ENCODE results near the gene SF3B4. TPM values are rescaled to one million over a fixed set of nuclear protein-coding genes. Genes with fewer than 3 reads are reported as not detected.

SF3B4 gene
- total RNA-seq, 1 experiment from 2014 or later, result 79.2 TPM

GRCh38 chr1:149925751-149926150 is 1.9 kb downstream of the SF3B4 start:
- H3K9me3 Mint-ChIP-seq (ENCODE audit: unreplicated experiment), result no peaks in the 10 kb centered on the region
- H3K36me3 Mint-ChIP-seq (ENCODE audit: insufficient read depth, unreplicated experiment), result peaks cover 55% of the 10 kb centered on the region
- peak overlapping the region; percentile 99 for H3K4me3 Mint-ChIP-seq (ENCODE audit: unreplicated experiment)
- peak overlapping the region; percentile 7 for H3K27ac Mint-ChIP-seq (ENCODE audit: low read depth, unreplicated experiment)
- H3K4me1 Mint-ChIP-seq (ENCODE audit: insufficient read depth, unreplicated experiment), result peaks cover 58% of the 10 kb centered on the region
- DNase-seq (ENCODE audit: unreplicated experiment), result no peak
- intact Hi-C loops (cut with micrococcal nuclease), result loop anchor here (2.0 kb wide), 1 partner anchor 37 kb away; no protein-coding TSS in a partner anchor
- POLR2A ChIA-PET, result interaction anchor here (0.6 to 6.3 kb wide), 6 partner anchors 12 to 84 kb away, joined by 3 to 177 read pairs (median 7); partner anchors contain the start of genes BOLA1, MTMR11 and OTUD7B
- no TSS peak for BruUV-seq (replicated peaks)
- no peaks in the 10 kb centered on the region for H3K27me3 Mint-ChIP-seq (ENCODE audit: insufficient read depth, unreplicated experiment)
- no peak for TF ChIP-seq CTCF (IDR thresholded peaks at IDR 0.05; ENCODE audit: unreplicated experiment)
- CTCF ChIA-PET, result interaction anchor here (0.8 to 1.4 kb wide), 6 partner anchors 10 to 262 kb away, joined by 3 to 5 read pairs (median 4); partner anchors contain the start of gene MTMR11

DNA sequence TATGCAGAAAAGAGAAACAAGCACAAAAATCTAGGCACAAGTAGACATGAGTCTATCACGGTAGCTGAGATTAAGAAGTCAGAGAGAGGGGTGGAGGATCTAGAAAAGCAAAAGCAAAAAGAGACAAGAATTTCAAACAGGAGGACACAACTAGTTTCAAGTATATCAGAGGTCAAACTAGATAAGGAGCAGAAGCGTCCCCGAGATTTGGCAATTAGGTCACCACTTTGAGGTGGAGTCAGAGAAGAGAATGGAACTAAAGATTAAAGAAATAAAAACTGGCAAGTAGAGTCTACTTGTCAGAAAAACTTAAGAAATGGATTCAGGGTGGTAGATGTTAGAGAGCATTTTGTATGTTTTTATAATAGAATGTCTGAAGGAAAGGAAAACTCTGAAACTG is 2.3 kb downstream of the SF3B4 start:
- intact Hi-C loops (cut with micrococcal nuclease), result no loop called here
- Mint-ChIP-seq H3K9me3 (ENCODE audit: unreplicated experiment) (no peaks in the 10 kb centered on the region), H3K27ac (ENCODE audit: low read depth, unreplicated experiment) (peak overlapping the region; percentile 7), H3K4me3 (ENCODE audit: unreplicated experiment) (peak overlapping the region; percentile 99), H3K4me1 (ENCODE audit: insufficient read depth, unreplicated experiment) (peaks cover 53% of the 10 kb centered on the region), H3K27me3 (ENCODE audit: insufficient read depth, unreplicated experiment) (no peaks in the 10 kb centered on the region), H3K36me3 (ENCODE audit: insufficient read depth, unreplicated experiment) (peaks cover 55% of the 10 kb centered on the region)
- no peak for DNase-seq (ENCODE audit: unreplicated experiment)
- POLR2A ChIA-PET, result interaction anchor here (0.6 to 6.3 kb wide), 7 partner anchors 13 to 243 kb away, joined by 3 to 177 read pairs (median 3); partner anchors contain the start of genes BOLA1, MTMR11 and OTUD7B
- no peak for TF ChIP-seq CTCF (IDR thresholded peaks at IDR 0.05; ENCODE audit: unreplicated experiment)
- CTCF ChIA-PET, result interaction anchor here (0.8 to 1.4 kb wide), 5 partner anchors 11 to 262 kb away, joined by 3 to 5 read pairs (median 4); partner anchors contain the start of gene MTMR11
- no TSS peak for BruUV-seq (replicated peaks)

GRCh38 chr1:149923626-149924025 is 4.0 kb downstream of the SF3B4 start:
- POLR2A ChIA-PET, result interaction anchor here (1.2 to 2.6 kb wide), 2 partner anchors 24 to 37 kb away, joined by 3 to 17 read pairs; partner anchors contain the start of gene BOLA1
- peaks cover 41% of the 10 kb centered on the region for H3K4me1 Mint-ChIP-seq (ENCODE audit: insufficient read depth, unreplicated experiment)

More at GRCh38 chr1:149923626-149924025, 4.0 kb downstream of the SF3B4 start:
- no peak for DNase-seq (ENCODE audit: unreplicated experiment)
- Mint-ChIP-seq H3K27ac (ENCODE audit: low read depth, unreplicated experiment) (peak overlapping the region; percentile 43), H3K36me3 (ENCODE audit: insufficient read depth, unreplicated experiment) (peaks cover 55% of the 10 kb centered on the region), H3K27me3 (ENCODE audit: insufficient read depth, unreplicated experiment) (peaks cover 1% of the 10 kb centered on the region), H3K9me3 (ENCODE audit: unreplicated experiment) (no peaks in the 10 kb centered on the region), H3K4me3 (ENCODE audit: unreplicated experiment) (no peak overlapping the region)
- CTCF ChIA-PET, result interaction anchor here (0.6 to 0.9 kb wide), 3 partner anchors 14 to 242 kb away, joined by 3 read pairs; no protein-coding TSS in a partner anchor
- BruUV-seq (replicated peaks), result no TSS peak
- intact Hi-C loops (cut with micrococcal nuclease), result no loop called here
- TF ChIP-seq CTCF (IDR thresholded peaks at IDR 0.05; ENCODE audit: unreplicated experiment), result no peak
